NCI-H748 (cell line): ENCODE data around the gene AGPAT4.

Experiments
- DNase-seq: peaks from one replicate; lab custom pipeline; 2025; ENCODE audit not compliant: unreplicated experiment; lab: John Stamatoyannopoulos, UW

The AGPAT4 gene

DNA sequence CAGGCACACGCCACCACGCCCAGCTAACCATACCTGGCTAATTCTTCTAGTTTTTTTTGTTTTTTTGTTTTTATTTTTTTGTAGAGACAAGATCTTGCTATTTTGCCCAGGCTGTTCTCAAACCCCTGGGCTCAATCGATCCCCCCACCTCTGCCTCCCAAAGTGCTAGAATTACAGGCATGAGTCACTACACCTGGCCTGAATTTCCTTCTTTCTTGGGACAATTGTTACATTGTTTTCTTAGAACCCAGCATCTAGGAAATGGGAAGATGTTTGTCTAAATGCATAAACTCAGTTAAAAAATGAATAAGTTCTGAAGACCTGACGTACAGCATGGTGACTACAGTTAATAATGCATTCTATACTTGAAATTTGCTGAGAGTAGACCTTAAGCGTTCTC, 10.8 kb upstream of the AGPAT4 start:
- no peak for DNase-seq

DNA sequence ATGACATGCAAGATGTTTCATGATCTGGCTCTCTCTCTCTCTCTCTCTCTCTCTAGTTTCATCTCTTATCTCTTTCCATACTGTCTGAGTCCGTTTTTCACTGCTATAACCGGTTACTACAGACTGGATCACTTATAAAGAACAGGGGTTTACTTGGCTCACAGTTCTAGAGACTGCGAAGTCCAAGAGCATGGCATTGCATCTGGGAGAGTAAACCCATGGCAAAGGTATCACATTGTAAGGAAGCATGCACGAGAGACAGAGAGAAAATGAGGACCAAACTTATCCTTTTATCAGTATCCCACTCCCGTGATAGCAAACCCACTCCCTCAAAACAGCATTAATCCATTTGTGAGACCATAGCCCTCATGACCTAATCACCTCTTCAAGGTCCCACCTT, 7.2 kb upstream of the AGPAT4 start:
- DNase-seq = no peak

DNA sequence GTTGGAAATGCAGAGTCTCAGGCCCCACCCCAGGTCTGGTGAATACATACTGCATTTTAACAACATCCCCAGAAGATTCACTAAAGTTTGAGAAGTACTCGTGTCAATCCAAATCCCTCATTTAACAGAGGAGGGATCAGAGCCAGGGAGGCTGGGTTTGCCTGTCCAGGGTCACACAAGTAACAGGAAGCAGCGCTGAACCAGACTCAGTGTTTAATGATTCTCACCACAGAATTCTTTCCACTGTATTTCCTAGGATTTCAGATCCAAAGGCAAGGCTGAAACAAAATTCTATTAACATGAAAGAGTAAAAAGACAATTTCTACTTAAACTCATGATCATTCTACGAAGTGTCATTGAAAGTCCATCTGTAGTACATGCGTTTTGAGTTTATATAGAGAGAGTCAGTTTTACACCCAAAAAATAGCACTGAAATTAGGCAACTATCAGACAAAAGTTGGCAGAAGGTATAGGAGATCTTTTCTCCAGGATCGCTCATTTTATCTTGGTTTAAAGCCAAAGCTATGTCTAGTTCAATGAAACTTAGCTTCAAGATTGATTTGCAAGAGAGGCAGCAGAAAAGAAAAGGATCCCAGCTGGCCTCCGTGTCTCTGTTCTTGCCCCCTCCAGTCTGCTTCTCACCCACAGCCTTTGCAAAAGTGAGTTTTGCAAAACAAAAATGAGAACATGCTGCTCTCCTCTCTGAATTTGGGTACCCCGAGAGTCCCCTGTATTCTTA, 6.0 kb upstream of the AGPAT4 start:
- DNase-seq = no peak

DNA sequence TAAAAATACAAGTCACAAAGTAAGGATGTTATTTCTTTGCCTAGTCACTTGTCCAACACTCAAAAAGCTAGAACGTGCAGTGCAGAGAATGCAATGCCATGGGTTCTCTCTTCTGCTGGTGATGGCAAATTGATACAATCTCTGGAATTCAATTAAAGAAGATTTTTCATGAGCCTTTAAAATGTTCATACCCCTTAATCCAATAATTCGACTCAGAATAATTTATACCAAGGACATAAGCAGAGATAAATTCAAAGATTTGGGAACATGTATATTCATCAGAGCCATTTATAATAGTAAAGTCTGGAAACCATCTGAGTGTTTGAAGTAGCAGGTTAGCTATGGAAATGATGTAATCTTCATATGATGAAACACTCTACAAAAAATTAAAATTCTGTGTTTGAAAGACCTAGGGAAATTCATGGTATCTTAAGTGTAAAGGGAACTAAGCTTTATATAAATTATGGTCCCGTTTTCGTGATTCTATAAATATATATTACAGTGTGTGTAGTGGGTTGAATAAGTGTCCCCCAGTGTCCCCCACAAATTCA, 2.8 kb upstream of the AGPAT4 start:
- DNase-seq = no peak

DNA sequence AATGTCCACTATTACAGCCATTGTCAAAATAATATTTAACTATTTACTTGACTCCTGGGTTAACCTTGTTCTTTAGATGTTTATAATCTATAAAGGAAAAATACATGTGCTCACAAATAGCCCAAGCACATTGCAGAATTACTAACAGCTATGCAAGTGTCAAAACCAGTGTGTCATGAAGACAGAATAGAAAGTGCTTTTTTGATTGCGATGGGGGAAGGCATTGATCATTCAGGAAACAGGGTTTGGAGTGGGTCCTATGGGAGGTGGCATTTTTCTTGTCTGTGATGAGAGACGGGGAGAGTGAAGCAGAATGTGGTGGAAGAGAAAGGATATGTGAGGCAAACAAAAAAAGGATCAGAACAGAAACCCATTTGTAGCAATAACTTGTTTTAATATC, 1.0 kb upstream of the AGPAT4 start:
- no peak for DNase-seq

DNA sequence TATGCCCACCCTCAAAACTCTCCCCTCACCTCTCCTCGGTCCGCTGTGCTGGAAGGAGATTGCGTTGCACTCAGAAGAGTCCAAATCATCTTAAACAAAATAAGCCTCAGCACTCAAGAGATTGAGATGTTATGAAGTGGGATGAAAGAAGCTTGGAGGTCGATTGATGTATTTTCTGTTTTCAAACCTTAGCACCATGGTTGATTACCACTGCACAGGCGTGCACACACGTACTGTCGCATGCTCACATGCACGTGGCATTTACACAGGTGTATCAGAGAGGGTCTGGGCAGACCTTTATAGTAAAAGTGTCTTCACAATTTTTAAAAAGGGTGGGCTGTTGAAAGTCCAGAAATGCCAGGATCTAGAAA, 612 bp upstream of the AGPAT4 start:
- DNase-seq = peak; percentile 67

DNA sequence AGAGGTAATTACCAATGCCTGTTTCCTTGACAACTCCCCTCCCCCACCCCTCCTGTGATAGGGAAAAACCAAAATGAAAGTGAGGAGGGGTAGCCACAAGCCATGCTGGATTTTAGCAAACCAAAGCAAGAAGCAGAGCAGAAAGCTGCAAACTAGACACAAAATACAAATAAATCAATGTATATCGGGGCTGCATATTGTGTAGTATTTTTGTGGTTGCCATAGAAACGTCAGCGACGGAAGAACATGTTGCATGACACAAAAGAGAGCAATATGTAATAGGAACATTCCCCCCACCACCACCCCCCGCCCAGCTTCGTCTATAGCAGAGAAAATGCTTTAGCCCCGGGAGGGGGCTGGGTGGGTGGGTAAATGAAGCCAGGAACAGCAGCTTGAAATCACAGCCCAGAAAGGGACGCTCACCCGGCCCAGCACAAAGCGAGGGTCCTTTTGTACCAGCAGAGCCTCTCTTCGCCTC, 548 bp downstream of the AGPAT4 start:
- peak; percentile 88 for DNase-seq

DNA sequence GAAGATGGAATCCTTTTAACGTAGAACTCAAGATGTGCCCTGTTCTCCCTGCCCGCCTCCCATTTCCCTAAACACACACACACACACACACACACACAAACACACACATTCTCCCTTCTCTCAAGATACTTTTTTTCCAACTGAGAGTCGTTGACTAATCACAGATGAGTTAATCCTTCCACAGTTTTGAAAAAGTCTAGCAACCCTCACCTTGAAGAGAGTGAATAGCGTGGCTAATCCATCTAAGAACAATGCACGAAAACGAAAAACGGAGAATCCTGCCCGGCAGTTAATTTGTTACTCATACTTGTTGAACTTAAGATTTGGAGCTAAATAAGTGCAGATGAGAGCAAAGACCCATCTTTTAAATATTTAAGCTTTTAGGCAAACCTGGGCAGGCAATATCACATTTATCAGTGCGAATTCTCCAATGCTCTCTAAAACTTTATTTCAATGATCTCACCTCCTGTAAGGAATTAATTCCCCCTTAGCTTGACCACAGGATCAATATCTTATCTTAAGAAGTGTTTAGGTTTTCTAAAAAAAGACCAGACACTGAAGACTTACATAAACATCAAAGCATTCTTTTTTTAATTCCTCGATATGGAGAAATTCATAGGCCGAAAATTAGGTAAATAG, 1.1 kb downstream of the AGPAT4 start:
- DNase-seq = peak; percentile 47

DNA sequence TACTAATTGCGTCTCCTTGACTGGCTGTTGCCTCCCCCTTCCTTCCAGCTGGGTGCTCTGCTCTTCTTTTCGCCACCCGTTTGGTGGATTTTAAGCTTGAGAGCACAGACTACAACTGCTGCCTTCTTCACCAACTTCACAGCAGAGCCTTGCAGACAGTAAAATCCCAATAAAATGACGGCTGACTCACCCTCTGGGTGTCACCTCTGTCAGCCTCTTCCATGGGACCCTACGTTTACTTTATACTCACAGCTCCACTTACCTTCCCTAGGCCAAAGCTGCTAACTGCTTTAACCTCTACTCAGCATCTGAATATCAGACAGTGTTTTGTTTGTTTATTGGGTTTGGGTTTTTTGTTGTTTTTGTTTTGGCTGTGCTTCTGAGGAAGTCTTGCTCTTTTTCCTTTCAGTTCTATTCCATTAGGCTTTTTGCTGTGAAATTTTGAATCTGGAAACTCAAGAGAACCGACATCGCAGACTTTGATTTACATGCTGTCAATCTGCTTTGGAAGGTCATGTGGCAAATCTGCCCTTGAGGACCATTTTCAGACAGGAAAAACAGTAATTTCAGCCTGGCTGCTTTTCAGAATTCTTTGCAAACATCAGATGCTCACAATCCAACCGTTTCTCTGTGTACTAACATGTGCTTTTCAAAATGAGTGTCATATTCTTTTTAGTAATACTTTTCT, 2.4 kb downstream of the AGPAT4 start:
- DNase-seq = no peak

DNA sequence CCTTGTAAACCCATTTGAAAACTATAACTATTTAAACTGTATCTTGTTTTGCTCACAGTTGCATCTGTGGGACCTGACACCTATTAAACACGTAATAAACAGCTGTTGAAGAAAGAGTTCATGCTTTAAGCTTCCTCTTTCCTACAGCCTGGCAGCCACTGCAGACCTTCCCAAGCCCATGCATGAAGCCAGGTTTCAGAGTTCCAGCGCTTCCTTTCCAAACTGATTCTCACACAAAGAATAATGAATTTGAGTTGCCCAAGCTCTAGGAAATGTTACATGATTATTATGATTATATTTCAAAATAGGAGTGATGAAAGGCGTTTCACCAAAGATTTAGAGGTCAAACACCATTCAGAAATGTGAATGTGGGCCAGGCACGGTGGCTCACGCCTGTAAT, 3.7 kb downstream of the AGPAT4 start:
- DNase-seq = no peak

DNA sequence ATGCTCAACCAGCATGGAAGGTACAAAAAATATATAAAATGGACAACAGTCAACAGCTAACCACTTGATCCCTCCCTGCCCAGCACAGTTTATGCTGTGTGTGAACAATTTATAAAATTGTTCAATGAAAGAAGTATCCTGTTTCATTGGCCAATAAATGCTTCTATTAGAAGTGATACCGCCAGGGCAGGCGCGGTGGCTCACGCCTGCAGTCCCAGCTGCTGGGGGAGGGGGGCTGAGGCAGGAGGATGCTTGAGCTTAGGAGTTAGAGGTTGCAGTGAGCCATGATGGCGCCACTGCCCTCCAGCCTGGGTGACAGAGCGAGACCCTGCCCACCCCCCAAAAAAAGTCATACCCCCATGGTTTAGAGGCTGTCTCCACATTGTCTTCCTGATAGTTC, 4.6 kb downstream of the AGPAT4 start:
- peak; percentile 67 for DNase-seq

DNA sequence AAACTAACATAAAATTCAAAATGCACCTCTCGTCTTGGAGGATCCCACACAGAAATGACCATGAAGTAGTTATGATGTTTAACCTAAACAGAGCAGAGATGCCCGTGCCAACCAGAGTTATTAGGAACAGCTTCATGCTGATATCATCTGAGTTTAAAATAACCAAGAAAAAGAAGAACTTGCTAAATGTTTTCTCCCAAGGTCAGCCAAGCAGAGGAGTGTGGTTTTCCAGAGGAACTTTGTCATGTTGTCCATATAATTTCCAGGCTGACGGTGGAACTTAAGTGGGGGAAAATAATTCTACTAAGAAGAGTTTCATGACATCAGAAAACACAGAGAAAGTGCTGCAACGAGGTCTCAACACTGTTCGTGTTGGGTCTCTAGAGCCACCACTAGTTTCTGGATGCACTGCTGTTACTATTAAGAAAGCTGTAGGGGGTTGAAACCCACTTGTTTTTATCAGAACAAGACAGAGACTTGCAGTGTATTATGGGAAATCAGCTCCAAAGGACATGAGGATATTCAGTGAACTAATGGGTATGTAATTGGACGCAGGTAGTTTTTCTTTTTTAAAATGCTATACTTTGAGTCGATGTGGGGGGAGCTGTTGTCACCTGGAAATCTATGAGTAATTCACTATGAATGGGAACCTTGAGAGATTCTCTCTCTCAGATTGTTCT, 5.2 kb downstream of the AGPAT4 start:
- DNase-seq = no peak

DNA sequence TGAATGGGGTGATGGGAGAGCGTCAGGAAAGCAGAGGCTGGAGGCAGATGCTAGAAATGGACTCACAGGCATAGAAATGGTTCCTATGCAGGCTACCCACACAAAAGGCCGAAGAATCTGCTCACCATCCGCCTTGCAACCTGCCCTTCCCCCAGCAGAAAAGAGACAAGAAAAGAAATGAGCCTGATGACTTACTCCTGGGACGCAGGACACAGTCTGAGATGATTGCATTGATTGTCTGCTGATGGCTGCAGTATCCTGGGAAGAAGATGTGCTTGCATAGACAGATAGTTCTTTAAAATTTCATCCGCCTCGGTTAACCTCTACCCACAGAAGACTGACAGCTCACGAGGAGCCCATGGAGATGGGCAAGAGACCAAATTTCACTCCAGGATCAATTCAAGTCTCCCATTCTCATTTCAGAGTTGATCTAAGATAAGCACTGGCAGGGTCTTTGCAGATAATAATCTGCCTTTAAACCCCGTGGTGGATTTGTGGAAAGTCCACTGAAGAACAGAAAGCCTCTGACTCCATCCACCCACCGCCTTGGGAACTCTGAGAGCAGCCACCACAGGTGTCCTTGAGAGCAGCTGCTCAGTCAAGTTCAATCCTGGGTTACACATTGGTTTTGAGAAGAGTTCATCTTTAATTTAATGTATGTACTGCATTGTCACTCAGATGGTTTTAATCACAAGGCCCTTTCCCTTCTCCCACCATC, 7.2 kb downstream of the AGPAT4 start:
- DNase-seq = no peak

DNA sequence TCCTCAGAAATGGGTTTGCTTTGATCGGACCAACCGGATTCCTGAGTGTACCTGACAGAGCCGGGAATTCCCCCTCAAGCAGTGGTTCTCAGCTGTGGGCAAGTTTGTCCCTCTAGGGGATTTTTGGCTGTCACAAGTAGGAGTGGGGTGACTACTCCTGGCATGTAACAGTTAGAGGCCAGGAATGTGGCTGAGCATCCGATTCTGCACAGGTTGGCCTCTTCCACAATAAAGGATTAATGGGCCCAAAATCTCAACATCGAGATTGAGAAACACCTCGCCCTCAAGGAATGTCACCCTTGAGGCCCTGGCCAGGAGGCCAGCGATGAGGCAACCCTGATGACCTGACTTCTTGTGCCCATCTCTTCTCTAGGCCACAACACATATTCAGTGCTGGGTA, 7.9 kb downstream of the AGPAT4 start:
- DNase-seq = no peak

DNA sequence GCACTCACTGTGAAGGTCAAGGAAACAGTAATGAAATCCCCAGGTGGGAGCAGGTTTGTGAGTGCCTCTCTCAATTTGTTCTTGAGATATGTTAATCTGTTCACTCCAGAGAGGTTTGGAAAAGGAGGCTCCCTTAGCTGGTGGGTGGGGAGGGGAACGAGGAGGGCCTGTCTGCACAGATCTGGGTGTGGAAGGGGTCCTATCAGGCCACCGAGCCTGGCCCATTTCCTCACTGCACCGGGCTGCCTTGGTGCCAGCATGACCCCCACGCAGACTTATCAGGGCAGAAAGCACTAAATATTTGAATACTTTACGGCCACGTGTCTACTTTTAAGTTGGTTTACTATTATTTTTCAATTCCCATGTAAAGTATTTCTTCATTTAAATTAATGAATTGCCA, 8.3 kb downstream of the AGPAT4 start:
- no peak for DNase-seq

DNA sequence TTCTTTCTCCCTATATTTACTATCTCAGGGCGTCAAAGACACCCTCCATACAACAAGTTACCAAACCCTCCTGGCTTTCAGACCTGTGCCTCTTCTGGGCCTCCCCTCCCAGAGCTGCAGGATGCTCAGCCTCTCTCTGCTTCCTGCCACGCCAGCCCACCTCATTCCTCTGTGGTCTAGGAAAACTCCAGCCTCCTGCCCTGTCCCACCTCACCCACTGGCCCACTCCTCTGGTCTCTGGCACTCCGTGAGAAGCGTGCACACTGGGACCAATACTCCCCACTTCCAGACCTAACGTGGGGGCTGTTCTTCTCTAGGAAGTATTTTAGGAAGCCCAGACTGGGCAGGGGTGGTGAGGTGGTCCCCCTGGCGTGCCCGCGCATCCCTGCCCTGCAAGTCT, 9.7 kb downstream of the AGPAT4 start:
- DNase-seq = no peak

DNA sequence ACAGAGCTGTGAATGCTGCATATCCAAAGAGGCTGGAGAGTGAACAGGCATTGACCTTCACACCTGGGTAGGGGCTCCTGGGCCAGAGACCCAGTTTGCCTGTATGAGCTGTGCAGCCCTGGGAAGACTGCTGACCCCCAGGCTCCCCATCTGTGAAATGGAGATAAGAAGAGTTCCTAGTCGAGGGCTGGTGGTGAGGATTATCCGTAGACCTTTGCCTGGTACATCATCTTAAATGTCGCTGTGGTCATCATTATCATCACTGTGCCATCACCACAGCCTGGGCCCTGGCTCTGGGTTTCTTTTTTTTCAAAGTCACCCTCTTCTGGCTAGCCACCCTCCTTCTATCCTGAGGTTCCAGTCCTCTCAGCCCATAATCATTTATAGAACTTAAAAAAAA, 12.0 kb downstream of the AGPAT4 start:
- DNase-seq = no peak

DNA sequence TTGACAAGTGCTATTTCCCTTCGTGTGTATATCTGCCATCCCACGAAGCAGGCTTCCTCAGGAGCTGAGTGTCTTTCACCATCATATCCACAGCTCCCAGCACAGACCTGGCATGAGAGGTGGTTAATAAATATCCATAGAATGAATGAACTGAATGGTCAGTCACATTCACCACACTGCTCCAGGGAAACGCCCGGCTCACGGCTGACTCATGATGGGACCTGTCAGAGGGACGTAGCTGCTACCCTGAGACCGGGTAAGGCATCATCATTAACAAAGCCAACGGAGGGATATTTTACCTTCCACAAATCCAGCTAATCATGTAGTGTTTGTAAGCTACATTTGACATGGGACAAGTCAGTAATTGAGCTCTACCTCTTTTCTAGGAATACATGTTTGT, 12.5 kb downstream of the AGPAT4 start:
- DNase-seq = no peak

DNA sequence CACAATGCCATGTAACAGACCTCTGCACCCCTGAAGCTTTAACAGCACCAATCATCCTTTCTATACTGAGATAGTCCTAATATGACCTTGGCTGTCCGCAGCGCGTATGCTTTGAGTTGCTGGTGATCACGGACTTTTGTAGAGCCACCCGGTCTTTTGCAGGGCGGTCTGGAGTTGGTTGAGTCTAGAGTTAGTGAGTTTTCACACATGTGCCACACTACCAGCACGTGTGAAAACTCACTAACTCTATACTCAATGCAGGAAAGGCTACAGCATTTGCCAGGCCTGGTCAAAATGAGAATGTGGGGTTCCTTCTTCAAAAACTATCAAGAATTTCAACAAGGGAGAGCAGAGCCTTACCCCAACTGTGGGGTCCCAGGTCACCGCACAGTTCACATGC, 14.6 kb downstream of the AGPAT4 start:
- DNase-seq = no peak

DNA sequence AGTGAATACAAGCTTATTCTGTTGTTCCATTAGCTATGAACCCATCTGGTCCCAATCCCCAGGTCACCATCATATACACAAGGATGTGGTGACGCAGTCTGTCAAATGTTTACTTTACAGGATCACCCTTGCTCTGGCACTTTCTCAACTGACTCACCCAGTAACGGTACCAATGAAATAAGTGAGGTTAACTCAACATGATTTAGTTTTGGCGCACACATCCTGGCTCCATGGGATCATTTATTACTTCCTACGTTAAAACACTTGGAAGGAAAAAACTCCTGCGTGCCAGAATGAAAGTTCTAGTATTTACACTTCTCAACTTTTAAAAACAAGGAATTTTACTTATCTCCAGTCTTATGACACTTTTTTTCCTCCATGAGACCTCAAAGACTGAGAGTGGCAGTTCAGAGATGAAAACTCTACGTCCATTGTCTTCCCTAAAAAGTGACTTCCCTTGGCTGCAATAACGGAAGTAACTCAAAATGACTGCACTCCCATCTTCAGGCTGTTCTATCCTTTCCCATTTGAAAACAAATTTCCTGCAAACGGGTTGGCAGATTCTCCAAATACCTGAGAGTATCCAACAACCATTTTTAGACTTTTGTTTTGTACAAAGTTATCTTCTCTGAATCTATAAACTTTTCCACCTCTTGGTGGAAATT, 15.9 kb downstream of the AGPAT4 start:
- DNase-seq = no peak
